GM12878 (cell line): ENCODE results near the gene RAPGEF4. TPM values are rescaled to one million over a fixed set of nuclear protein-coding genes. Genes with fewer than 3 reads are reported as not detected.

Source experiments
- ATAC-seq: fragments of 200-7000 bp; cut with Tn5 transposase; 3 replicates; pipeline ENCODE4 v1.9.1; 2020; ENCODE audit warnings: mild to moderate bottlenecking, moderate library complexity
- BruUV-seq: library from RNA; stranded (reverse); fragments of 400-500 nt; replicated peaks from 2 replicates; lab custom pipeline; 2021; lab: Mats Ljungman, UMichigan
- CTCF ChIA-PET: fragments of 300-600 bp; sonication (Branson Sonifier 250); formaldehyde crosslinking; extraction: SDS; loops from one replicate; lab custom pipeline; 2021; ENCODE audit warnings: inconsistent platforms; lab: Yijun Ruan, JAX
- POLR2A ChIA-PET: fragments of 350-600 bp; formaldehyde crosslinking; extraction: SDS; loops from one replicate; lab custom pipeline; 2021; ENCODE audit warnings: inconsistent platforms; lab: Charles Lee
- RAD21 ChIA-PET: fragments of 300-600 bp; sonication (Branson Sonifier 250); formaldehyde crosslinking; loops from one replicate; lab custom pipeline; 2023; ENCODE audit warnings: antibody characterized with exemption; ENCODE audit not compliant: unreplicated experiment; lab: Charles Lee
- SMC1A ChIA-PET: fragments of 300-600 bp; sonication (Branson Sonifier 250); formaldehyde crosslinking; loops from one replicate; lab custom pipeline; 2023; ENCODE audit not compliant: unreplicated experiment, uncharacterized antibody; lab: Charles Lee
- DNase-seq: peaks from one replicate; pipeline ENCODE4 v3.0.0-alpha.2; 2011; ENCODE audit warnings: low read depth, low spot score
- FAIRE-seq: peaks from 3 replicates; lab custom pipeline; 2011; peaks lifted over from hg19 to GRCh38; lab: Jason Lieb, UNC
- H2AFZ ChIP-seq: 2 replicates; pipeline ENCODE4 v1.6.0; 2011; ENCODE audit warnings: low read depth, low read length, control low read depth; ENCODE audit not compliant: control insufficient read depth
- H3K27ac ChIP-seq: 2 replicates; pipeline ENCODE4 v1.5.1; 2011; ENCODE audit warnings: control low read depth; ENCODE audit not compliant: control insufficient read depth, insufficient read depth
- H3K27me3 ChIP-seq, 2 experiments: replicated peaks in 1 of 2; 2 replicates each; pipeline versions ENCODE4 v1.6.0 to v1.6.1; 2011; ENCODE audit warnings: low read length in 1 of 2; ENCODE audit not compliant: control insufficient read depth in 2 of 2, insufficient read depth in 2 of 2
- H3K36me3 ChIP-seq, 2 experiments: 2 replicates each; pipeline ENCODE4 v1.5.1; 2011; ENCODE audit warnings: low read length in 1 of 2; ENCODE audit not compliant: control insufficient read depth in 2 of 2, insufficient read depth in 2 of 2
- H3K4me1 ChIP-seq: 2 replicates; pipeline ENCODE4 v1.6.1; 2011; ENCODE audit warnings: mild to moderate bottlenecking, low read length, moderate library complexity, mixed read lengths; ENCODE audit not compliant: control insufficient read depth, insufficient read depth
- H3K4me2 ChIP-seq: 2 replicates; pipeline ENCODE4 v1.6.0; 2011; ENCODE audit warnings: control low read depth; ENCODE audit not compliant: control insufficient read depth, insufficient read depth
- H3K4me3 ChIP-seq: fragments of 200-600 bp; sonication (generic); 2 replicates; pipeline ENCODE4 v1.5.1; 2016
- H3K79me2 ChIP-seq: 2 replicates; pipeline ENCODE4 v1.6.0; 2011; ENCODE audit warnings: low read length; ENCODE audit not compliant: control insufficient read depth, insufficient read depth
- H3K9ac ChIP-seq: 2 replicates; pipeline ENCODE4 v1.8.0; 2011; ENCODE audit warnings: low read length, control low read depth, mixed read lengths; ENCODE audit not compliant: control insufficient read depth, insufficient read depth
- H3K9me3 ChIP-seq: replicated peaks from 3 replicates; pipeline ENCODE4 v1.5.1; 2011; ENCODE audit warnings: mild to moderate bottlenecking, low read length; ENCODE audit not compliant: control insufficient read depth, insufficient read depth
- H4K20me1 ChIP-seq: 2 replicates; pipeline ENCODE4 v1.6.0; 2011; ENCODE audit not compliant: control insufficient read depth, insufficient read depth
- CHD2 ChIP-seq: IDR thresholded peaks from 2 replicates; pipeline ENCODE4 v1.6.1; 2011; ENCODE audit warnings: low read depth, low read length, improper control_type of control experiment, borderline replicate concordance
- FOS ChIP-seq: IDR thresholded peaks from 3 replicates; pipeline ENCODE4 v1.6.1; 2011; ENCODE audit warnings: borderline replicate concordance; ENCODE audit not compliant: insufficient read length; ENCODE audit errors: extremely low read depth
- GABPA ChIP-seq: IDR thresholded peaks from 2 replicates; pipeline ENCODE4 v1.6.1; 2014; ENCODE audit warnings: antibody characterized with exemption, low read depth, mild to moderate bottlenecking, inconsistent platforms
- GATAD2B ChIP-seq: fragments of 450-650 bp; conservative IDR thresholded peaks from 2 replicates; pipeline ENCODE4 v1.6.1; 2017; ENCODE audit warnings: low read depth, mild to moderate bottlenecking, moderate library complexity
- HDAC2 ChIP-seq: fragments of 200-600 bp; sonication (generic); IDR thresholded peaks from 2 replicates; pipeline ENCODE4 v1.6.1; 2017
- KDM1A ChIP-seq: fragments of 200-600 bp; sonication (generic); IDR thresholded peaks from 2 replicates; pipeline ENCODE4 v1.6.1; 2016; ENCODE audit warnings: borderline replicate concordance
- NBN ChIP-seq: fragments of 450-650 bp; IDR thresholded peaks from 2 replicates; pipeline ENCODE4 v1.6.1; 2016
- NR2C1 ChIP-seq: fragments of 450-650 bp; IDR thresholded peaks from 2 replicates; pipeline ENCODE4 v1.6.1; 2017; ENCODE audit warnings: antibody characterized with exemption, mild to moderate bottlenecking, moderate library complexity
- PAX5 ChIP-seq: IDR thresholded peaks from 2 replicates; pipeline ENCODE4 v1.6.1; 2011; ENCODE audit warnings: low read depth, low read length, borderline replicate concordance
- PAX8 ChIP-seq: fragments of 450-650 bp; IDR thresholded peaks from 2 replicates; pipeline ENCODE4 v1.6.1; 2017; ENCODE audit warnings: mild to moderate bottlenecking, moderate library complexity
- POLR2A ChIP-seq: IDR thresholded peaks from 2 replicates; pipeline ENCODE4 v1.6.1; 2011; ENCODE audit warnings: low read depth, mild to moderate bottlenecking, low read length
- RFX5 ChIP-seq: IDR thresholded peaks from 2 replicates; pipeline ENCODE4 v1.6.1; 2011; ENCODE audit warnings: low read depth, low read length, improper control_type of control experiment
- SREBF1 ChIP-seq: IDR thresholded peaks from 2 replicates; pipeline ENCODE4 v1.6.1; 2012; ENCODE audit warnings: mild to moderate bottlenecking, low read length
- ZNF24 ChIP-seq: fragments of 450-650 bp; IDR thresholded peaks from 2 replicates; pipeline ENCODE4 v1.6.1; 2017; ENCODE audit warnings: antibody characterized with exemption, mild to moderate bottlenecking
- in situ Hi-C: fragments of 300-500 bp; cut with MboI; formaldehyde crosslinking; loops from 9 replicates; pipeline ENCODE4 v1.14.3; 2018; ENCODE audit warnings: mixed read lengths
- intact Hi-C: fragments of 100-400 bp; cut with micrococcal nuclease; formaldehyde crosslinking; loops from one replicate; pipeline ENCODE4 v1.14.2; 2022; ENCODE audit not compliant: unreplicated experiment
- polyA plus RNA-seq, 11 experiments: library from polyadenylated mRNA; depleted of rRNA in 4 of 11; unstranded in 6 of 11; stranded (reverse) in 5 of 11; fragments of >200 nt; fragmentation: Nextera tagmentation in 4 of 11; fragmentation: Illumina TruSeq in 1 of 11; extraction: Ambion mirVana in 4 of 11; extraction: Trizol in 1 of 11; gene quantifications; 1 replicate in 1 of 11; 2 replicates in 10 of 11; pipeline versions ENCODE4 v1.2.1 to v1.2.3, GENCODE V29; 2011 to 2016; ENCODE audit warnings: inconsistent platforms in 2 of 11, missing spikeins in 2 of 11, low read depth in 1 of 11
- total RNA-seq, 4 experiments: library from RNA; depleted of rRNA in 3 of 4; stranded (reverse); fragments of >200 nt in 3 of 4; fragmentation: Illumina TruSeq in 1 of 4; extraction: Trizol in 1 of 4; gene quantifications; 2 replicates each; pipeline versions ENCODE4 v1.2.1 to v1.2.3, GENCODE V29; 2013 to 2021
- TF ChIP-seq, protein P1 (sequence below): fragments of 450-650 bp; IDR thresholded peaks from 2 replicates; pipeline ENCODE4 v1.6.1; 2017; ENCODE audit warnings: antibody characterized with exemption, mild to moderate bottlenecking, moderate library complexity
- TF ChIP-seq, protein P2 (sequence below): fragments of 450-650 bp; IDR thresholded peaks from 2 replicates; pipeline ENCODE4 v1.6.1; 2016; ENCODE audit warnings: mild to moderate bottlenecking, moderate library complexity, borderline replicate concordance
- TF ChIP-seq, protein P3 (sequence below): IDR thresholded peaks from 2 replicates; pipeline ENCODE4 v1.6.1; 2011; ENCODE audit warnings: borderline replicate concordance, low read depth, mild to moderate bottlenecking, moderate library complexity, mixed read lengths, low read length; ENCODE audit not compliant: insufficient read depth; ENCODE audit errors: extremely low read length
- TF ChIP-seq, protein P4 (sequence below): IDR thresholded peaks from 2 replicates; pipeline ENCODE4 v1.6.1; 2012; ENCODE audit warnings: low read depth, low read length, improper control_type of control experiment

RAPGEF4 gene
- total and polyA plus RNA-seq, 10 of the 15 experiments (the other 5 are each of a cell fraction or from before 2014, with no cell fraction given): 0.18 TPM; not detected in 8

DNA sequence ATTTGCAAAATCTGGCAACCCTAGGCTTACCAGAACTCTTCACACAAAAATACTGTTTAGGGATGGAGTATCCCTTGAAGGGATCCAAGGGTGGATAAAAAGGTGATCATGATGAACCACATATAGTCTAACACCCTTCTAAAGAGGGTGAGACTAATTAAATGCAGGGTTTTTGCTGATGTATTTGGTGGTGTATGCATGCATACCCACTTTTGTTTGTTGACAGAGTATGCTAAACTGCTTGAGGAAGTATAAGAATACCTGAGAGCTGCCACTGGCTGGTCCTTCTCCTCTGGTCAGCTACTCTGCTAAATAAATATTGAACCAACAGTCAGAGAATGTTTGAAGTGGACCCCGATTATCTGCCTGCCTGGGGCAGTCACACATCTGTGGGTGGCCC lies 34.2 kb downstream of the RAPGEF4 start (continued):
- TF ChIP-seq, protein P1, sequence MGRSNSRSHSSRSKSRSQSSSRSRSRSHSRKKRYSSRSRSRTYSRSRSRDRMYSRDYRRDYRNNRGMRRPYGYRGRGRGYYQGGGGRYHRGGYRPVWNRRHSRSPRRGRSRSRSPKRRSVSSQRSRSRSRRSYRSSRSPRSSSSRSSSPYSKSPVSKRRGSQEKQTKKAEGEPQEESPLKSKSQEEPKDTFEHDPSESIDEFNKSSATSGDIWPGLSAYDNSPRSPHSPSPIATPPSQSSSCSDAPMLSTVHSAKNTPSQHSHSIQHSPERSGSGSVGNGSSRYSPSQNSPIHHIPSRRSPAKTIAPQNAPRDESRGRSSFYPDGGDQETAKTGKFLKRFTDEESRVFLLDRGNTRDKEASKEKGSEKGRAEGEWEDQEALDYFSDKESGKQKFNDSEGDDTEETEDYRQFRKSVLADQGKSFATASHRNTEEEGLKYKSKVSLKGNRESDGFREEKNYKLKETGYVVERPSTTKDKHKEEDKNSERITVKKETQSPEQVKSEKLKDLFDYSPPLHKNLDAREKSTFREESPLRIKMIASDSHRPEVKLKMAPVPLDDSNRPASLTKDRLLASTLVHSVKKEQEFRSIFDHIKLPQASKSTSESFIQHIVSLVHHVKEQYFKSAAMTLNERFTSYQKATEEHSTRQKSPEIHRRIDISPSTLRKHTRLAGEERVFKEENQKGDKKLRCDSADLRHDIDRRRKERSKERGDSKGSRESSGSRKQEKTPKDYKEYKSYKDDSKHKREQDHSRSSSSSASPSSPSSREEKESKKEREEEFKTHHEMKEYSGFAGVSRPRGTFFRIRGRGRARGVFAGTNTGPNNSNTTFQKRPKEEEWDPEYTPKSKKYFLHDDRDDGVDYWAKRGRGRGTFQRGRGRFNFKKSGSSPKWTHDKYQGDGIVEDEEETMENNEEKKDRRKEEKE: no peak
- no peak for TF ChIP-seq SREBF1

DNA sequence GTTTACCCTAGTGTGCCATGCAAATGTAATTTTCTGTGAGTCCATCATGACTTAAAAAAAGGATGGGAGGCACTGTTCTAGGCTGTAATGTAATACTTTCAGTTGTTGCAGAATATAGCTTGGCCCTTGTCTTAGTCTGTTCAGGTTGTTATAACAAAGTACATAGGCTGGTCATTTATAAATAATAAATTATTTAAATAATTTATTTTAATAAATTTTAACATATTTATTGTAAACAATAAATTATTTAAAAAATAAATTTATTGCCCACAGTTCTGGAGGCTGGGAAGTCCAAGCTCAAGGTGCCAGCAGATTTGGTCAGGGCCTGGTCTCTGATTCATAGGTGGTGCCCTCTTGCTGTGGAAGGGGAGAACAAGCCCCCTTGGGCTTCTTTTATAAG lies 35.2 kb downstream of the RAPGEF4 start:
- no peak for FAIRE-seq
- CTCF ChIA-PET: interaction anchor here (0.7 to 1.6 kb wide), 3 partner anchors 9 to 43 kb away, joined by 3 to 5 read pairs (median 3); no protein-coding TSS in a partner anchor
- TF ChIP-seq SREBF1 (no peak), KDM1A (no peak), GATAD2B (no peak), PAX8 (no peak), POLR2A (no peak), NBN (no peak), ZNF24 (no peak), FOS (no peak), RFX5 (no peak), CHD2 (no peak), NR2C1 (no peak), GABPA (no peak), PAX5 (no peak), HDAC2 (no peak)
- TF ChIP-seq, protein P2, sequence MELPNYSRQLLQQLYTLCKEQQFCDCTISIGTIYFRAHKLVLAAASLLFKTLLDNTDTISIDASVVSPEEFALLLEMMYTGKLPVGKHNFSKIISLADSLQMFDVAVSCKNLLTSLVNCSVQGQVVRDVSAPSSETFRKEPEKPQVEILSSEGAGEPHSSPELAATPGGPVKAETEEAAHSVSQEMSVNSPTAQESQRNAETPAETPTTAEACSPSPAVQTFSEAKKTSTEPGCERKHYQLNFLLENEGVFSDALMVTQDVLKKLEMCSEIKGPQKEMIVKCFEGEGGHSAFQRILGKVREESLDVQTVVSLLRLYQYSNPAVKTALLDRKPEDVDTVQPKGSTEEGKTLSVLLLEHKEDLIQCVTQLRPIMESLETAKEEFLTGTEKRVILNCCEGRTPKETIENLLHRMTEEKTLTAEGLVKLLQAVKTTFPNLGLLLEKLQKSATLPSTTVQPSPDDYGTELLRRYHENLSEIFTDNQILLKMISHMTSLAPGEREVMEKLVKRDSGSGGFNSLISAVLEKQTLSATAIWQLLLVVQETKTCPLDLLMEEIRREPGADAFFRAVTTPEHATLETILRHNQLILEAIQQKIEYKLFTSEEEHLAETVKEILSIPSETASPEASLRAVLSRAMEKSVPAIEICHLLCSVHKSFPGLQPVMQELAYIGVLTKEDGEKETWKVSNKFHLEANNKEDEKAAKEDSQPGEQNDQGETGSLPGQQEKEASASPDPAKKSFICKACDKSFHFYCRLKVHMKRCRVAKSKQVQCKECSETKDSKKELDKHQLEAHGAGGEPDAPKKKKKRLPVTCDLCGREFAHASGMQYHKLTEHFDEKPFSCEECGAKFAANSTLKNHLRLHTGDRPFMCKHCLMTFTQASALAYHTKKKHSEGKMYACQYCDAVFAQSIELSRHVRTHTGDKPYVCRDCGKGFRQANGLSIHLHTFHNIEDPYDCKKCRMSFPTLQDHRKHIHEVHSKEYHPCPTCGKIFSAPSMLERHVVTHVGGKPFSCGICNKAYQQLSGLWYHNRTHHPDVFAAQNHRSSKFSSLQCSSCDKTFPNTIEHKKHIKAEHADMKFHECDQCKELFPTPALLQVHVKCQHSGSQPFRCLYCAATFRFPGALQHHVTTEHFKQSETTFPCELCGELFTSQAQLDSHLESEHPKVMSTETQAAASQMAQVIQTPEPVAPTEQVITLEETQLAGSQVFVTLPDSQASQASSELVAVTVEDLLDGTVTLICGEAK: no peak
- TF ChIP-seq, protein P3, sequence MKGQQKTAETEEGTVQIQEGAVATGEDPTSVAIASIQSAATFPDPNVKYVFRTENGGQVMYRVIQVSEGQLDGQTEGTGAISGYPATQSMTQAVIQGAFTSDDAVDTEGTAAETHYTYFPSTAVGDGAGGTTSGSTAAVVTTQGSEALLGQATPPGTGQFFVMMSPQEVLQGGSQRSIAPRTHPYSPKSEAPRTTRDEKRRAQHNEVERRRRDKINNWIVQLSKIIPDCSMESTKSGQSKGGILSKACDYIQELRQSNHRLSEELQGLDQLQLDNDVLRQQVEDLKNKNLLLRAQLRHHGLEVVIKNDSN: no peak
- TF ChIP-seq, protein P4, sequence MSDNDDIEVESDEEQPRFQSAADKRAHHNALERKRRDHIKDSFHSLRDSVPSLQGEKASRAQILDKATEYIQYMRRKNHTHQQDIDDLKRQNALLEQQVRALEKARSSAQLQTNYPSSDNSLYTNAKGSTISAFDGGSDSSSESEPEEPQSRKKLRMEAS: no peak

More for the DNA sequence above, 35.2 kb downstream of the RAPGEF4 start:
- BruUV-seq: no TSS peak
- no peak overlapping the region for H2AFZ ChIP-seq
- no peaks in the 10 kb centered on the region for H3K36me3 ChIP-seq
- no peaks in the 10 kb centered on the region for H3K9me3 ChIP-seq
- H3K4me2 ChIP-seq: no peak overlapping the region
- no peak overlapping the region for H3K4me3 ChIP-seq
- ChIA-PET POLR2A (no interaction called here), RAD21 (no interaction called here), SMC1A (no interaction called here)
- H3K27ac ChIP-seq: no peak overlapping the region
- no peaks in the 10 kb centered on the region for H3K27me3 ChIP-seq
- no peak overlapping the region for H3K9ac ChIP-seq
- intact Hi-C loops (no loop called here), in situ Hi-C loops (no loop called here)
- ATAC-seq (no peak), DNase-seq (no peak)
- no peaks in the 10 kb centered on the region; the same call in 1 of the 2 replicates for H4K20me1 ChIP-seq
- no peaks in the 10 kb centered on the region for H3K79me2 ChIP-seq
- H3K4me1 ChIP-seq: no peaks in the 10 kb centered on the region
